Upper lobe of right lung (tissue), 1 donor: ENCODE data around the gene CMTM7. TPM values are rescaled to one million over a fixed set of nuclear protein-coding genes. Genes with fewer than 3 reads are reported as not detected.

Experiments used
- ATAC-seq: fragments of 200-7000 bp; cut with Tn5 transposase; one replicate; pipeline ENCODE4 v1.9.1; 2020; ENCODE audit warnings: mild to moderate bottlenecking, moderate library complexity
- DNase-seq: peaks from one replicate; pipeline ENCODE4 v3.0.0-alpha.2; 2020
- H3K27ac ChIP-seq: fragments of 200-600 bp; one replicate; pipeline ENCODE4 v1.8.0; 2022
- H3K27me3 ChIP-seq: fragments of 200-600 bp; one replicate; pipeline ENCODE4 v1.8.0; 2022; ENCODE audit warnings: mild to moderate bottlenecking
- H3K36me3 ChIP-seq: fragments of 200-600 bp; one replicate; pipeline ENCODE4 v1.8.0; 2022
- H3K4me1 ChIP-seq: fragments of 200-600 bp; one replicate; pipeline ENCODE4 v1.8.0; 2022
- H3K4me3 ChIP-seq: fragments of 200-600 bp; one replicate; pipeline ENCODE4 v1.8.0; 2022; ENCODE audit warnings: mild to moderate bottlenecking
- H3K9me3 ChIP-seq: fragments of 200-600 bp; one replicate; pipeline ENCODE4 v1.8.0; 2022
- CTCF ChIP-seq: fragments of 200-600 bp; IDR thresholded peaks from one replicate; pipeline ENCODE4 v1.8.0; 2022; ENCODE audit warnings: antibody characterized with exemption
- intact Hi-C: fragments of 100-400 bp; cut with DNase I; formaldehyde crosslinking; loops from one replicate; pipeline ENCODE4 v1.11.0; 2022
- total RNA-seq: library from RNA; stranded (reverse); fragmentation: NEBNext Ultra II Directional; extraction: Animal tissue kit (Norgen Biotek cat#: 25700); gene quantifications from one replicate; pipeline ENCODE4 v1.2.1, GENCODE V29; 2021
- donor health status: DM: no; HTN: yes; CAD: no; lungs with severe emphysema.

Gene CMTM7
- total RNA-seq, 1 donor from 2014 or later, result 53.2 TPM

- Histone ChIP-seq H3K36me3 (peaks cover 50% of the 10 kb centered on the region), H3K4me1 (peaks cover 14% of the 10 kb centered on the region), H3K27ac (no peak overlapping the region), H3K27me3 (no peaks in the 10 kb centered on the region), H3K9me3 (no peaks in the 10 kb centered on the region), H3K4me3 (no peak overlapping the region)
- no peak for DNase-seq
- no peak for ATAC-seq
- no peak for TF ChIP-seq CTCF
- intact Hi-C loops, result no loop called here
Observed at GRCh38 chr3:32450992-32451659, 59.5 kb downstream of the CMTM7 start.

- peaks cover 50% of the 10 kb centered on the region for H3K36me3 ChIP-seq
- DNase-seq (no peak), ATAC-seq (no peak)
Observed at GRCh38 chr3:32452009-32452408, 60.4 kb downstream of the CMTM7 start.

GRCh38 chr3:32453346-32453745, 61.7 kb downstream of the CMTM7 start:
- Histone ChIP-seq H3K9me3 (no peaks in the 10 kb centered on the region), H3K36me3 (peaks cover 50% of the 10 kb centered on the region), H3K4me3 (no peak overlapping the region), H3K27me3 (no peaks in the 10 kb centered on the region), H3K4me1 (peaks cover 12% of the 10 kb centered on the region), H3K27ac (no peak overlapping the region)
- intact Hi-C loops, result no loop called here
- ATAC-seq (no peak), DNase-seq (no peak)
- TF ChIP-seq CTCF, result no peak

More at GRCh38 chr3:32452009-32452408, 60.4 kb downstream of the CMTM7 start:
- no peaks in the 10 kb centered on the region for H3K9me3 ChIP-seq
- TF ChIP-seq CTCF, result no peak
- H3K4me1 ChIP-seq, result peaks cover 11% of the 10 kb centered on the region
- no peak overlapping the region for H3K27ac ChIP-seq
- H3K4me3 ChIP-seq, result no peak overlapping the region
- intact Hi-C loops, result no loop called here
- H3K27me3 ChIP-seq, result no peaks in the 10 kb centered on the region

- Histone ChIP-seq H3K4me3 (no peak overlapping the region), H3K9me3 (no peaks in the 10 kb centered on the region), H3K27ac (no peak overlapping the region), H3K36me3 (peaks cover 49% of the 10 kb centered on the region), H3K4me1 (peaks cover 12% of the 10 kb centered on the region), H3K27me3 (no peaks in the 10 kb centered on the region)
- DNase-seq, result no peak
- no peak for ATAC-seq
- intact Hi-C loops, result no loop called here
- no peak for TF ChIP-seq CTCF
Observed at GRCh38 chr3:32454111-32454510, 62.5 kb downstream of the CMTM7 start.

- DNase-seq (no peak), ATAC-seq (no peak)
- no peaks in the 10 kb centered on the region for H3K27me3 ChIP-seq
- no peak for TF ChIP-seq CTCF
- H3K27ac ChIP-seq, result no peak overlapping the region
- H3K4me1 ChIP-seq, result peaks cover 17% of the 10 kb centered on the region
- H3K4me3 ChIP-seq, result no peak overlapping the region
- H3K36me3 ChIP-seq, result peaks cover 43% of the 10 kb centered on the region
- intact Hi-C loops, result no loop called here
- no peaks in the 10 kb centered on the region for H3K9me3 ChIP-seq
Observed at GRCh38 chr3:32454731-32455608, 63.3 kb downstream of the CMTM7 start.
